ENCODE data around the gene PGC. TPM values are rescaled to one million over a fixed set of nuclear protein-coding genes. Genes with fewer than 3 reads are reported as not detected.

PGC gene
- total and polyA plus RNA-seq, 9 donors = 0.53 to 0.94 (median 0.81) TPM; not detected in 6

GRCh38 chr6:41689171-41690008 lies 57.8 kb downstream of the PGC start:
- no peaks in the 10 kb centered on the region for H3K9me3 ChIP-seq
- H3K27ac ChIP-seq = no peak overlapping the region
- WGBS, 3 donors = 69 to 78% (median 72%) methylated on average over 9 of the region's 9 CpGs
- H3K4me3 ChIP-seq = no peak overlapping the region
- H3K36me3 ChIP-seq = no peaks in the 10 kb centered on the region
- intact Hi-C loops (cut with DNase I) = no loop called here
- H3K27me3 ChIP-seq = no peaks in the 10 kb centered on the region
- TF ChIP-seq EP300 (IDR thresholded peaks at IDR 0.05) (no peak), POLR2A (IDR thresholded peaks at IDR 0.05) (no peak), CTCF (IDR thresholded peaks at IDR 0.05) (no peak)
- H3K4me1 ChIP-seq (ENCODE audit: insufficient read depth) = no peaks in the 10 kb centered on the region
- peak in 2 of 5 donors; percentile 7 to 14 for DNase-seq

- peak in 2 of 5 donors; percentile 14 to 19 for DNase-seq
- no peaks in the 10 kb centered on the region for H3K36me3 ChIP-seq
- WGBS, 3 donors = 85 to 93% (median 91%) methylated on average over 5 of the region's 5 CpGs
- intact Hi-C loops (cut with DNase I) = no loop called here
- H3K27ac ChIP-seq = no peak overlapping the region
- H3K4me1 ChIP-seq (ENCODE audit: insufficient read depth) = no peaks in the 10 kb centered on the region
- H3K9me3 ChIP-seq = no peaks in the 10 kb centered on the region
- H3K27me3 ChIP-seq = no peaks in the 10 kb centered on the region
- H3K4me3 ChIP-seq = no peak overlapping the region
- TF ChIP-seq EP300 (IDR thresholded peaks at IDR 0.05) (no peak), POLR2A (IDR thresholded peaks at IDR 0.05) (no peak), CTCF (IDR thresholded peaks at IDR 0.05) (no peak)
Observed at GRCh38 chr6:41688256-41688965, 58.8 kb downstream of the PGC start.

- no peaks in the 10 kb centered on the region for H3K36me3 ChIP-seq
- no peak overlapping the region for H3K27ac ChIP-seq
- no peaks in the 10 kb centered on the region for H3K27me3 ChIP-seq
- intact Hi-C loops (cut with DNase I) = no loop called here
- peak in 1 of 5 donors; percentile 9 for DNase-seq
- no peaks in the 10 kb centered on the region for H3K4me1 ChIP-seq (ENCODE audit: insufficient read depth)
- 75 to 87% (median 87%) methylated on average over 9 of the region's 9 CpGs for WGBS, 3 donors
- TF ChIP-seq EP300 (IDR thresholded peaks at IDR 0.05) (no peak), CTCF (IDR thresholded peaks at IDR 0.05) (no peak), POLR2A (IDR thresholded peaks at IDR 0.05) (no peak)
- H3K9me3 ChIP-seq = no peaks in the 10 kb centered on the region
- no peak overlapping the region for H3K4me3 ChIP-seq
Observed at GRCh38 chr6:41687501-41688175, 59.6 kb downstream of the PGC start.

Small RNA genes within 50 kb of the gene (small RNA-seq; reads per million reads assigned to genes)
- gene AL365205.2 = not detected
- not detected for gene AL365205.3

Other genes starting within 250 kb of the PGC start
- gene FOXP4, start 201.0 kb downstream of the PGC start, total RNA-seq = 10 to 100 TPM in 5 of 7 donors, 1 to 10 TPM in 2; 4.8 to 37.4 (median 22.3) TPM
- gene FOXP4, start 201.0 kb downstream of the PGC start, polyA plus RNA-seq = 10 to 100 TPM in 1 of 2 donors, 1 to 10 TPM in 1; 2.3 to 13.3 TPM
- 10 to 100 TPM in 5 of 7 donors, 1 to 10 TPM in 2; 7.4 to 24.4 (median 20.4) TPM for gene MDFI, start 108.9 kb downstream of the PGC start, total RNA-seq
- gene MDFI, start 108.9 kb downstream of the PGC start, polyA plus RNA-seq = 10 to 100 TPM in 1 of 2 donors, 1 to 10 TPM in 1; 3.8 to 24.0 TPM
- gene TFEB, start 11.8 kb downstream of the PGC start, total RNA-seq = 10 to 100 TPM in 4 of 7 donors, 1 to 10 TPM in 3; 7.3 to 14.9 (median 10.3) TPM
- 1 to 10 TPM; 2.8 to 6.9 TPM for gene TFEB, start 11.8 kb downstream of the PGC start, polyA plus RNA-seq
- 1 to 10 TPM; 2.6 to 8.4 (median 6.2) TPM for gene FRS3, start 32.5 kb upstream of the PGC start, total RNA-seq
- 1 to 10 TPM in 1 of 2 donors, under 1 TPM in 1; 1.00 to 6.8 TPM for gene FRS3, start 32.5 kb upstream of the PGC start, polyA plus RNA-seq
- 1 to 10 TPM; 1.6 to 7.3 (median 3.7) TPM for gene PRICKLE4, start 33.4 kb upstream of the PGC start, total RNA-seq
- 1 to 10 TPM; 1.5 to 3.0 TPM for gene PRICKLE4, start 33.4 kb upstream of the PGC start, polyA plus RNA-seq
- gene TOMM6, start 40.3 kb upstream of the PGC start, total RNA-seq = 100 to 1,000 TPM; 105 to 167 (median 144) TPM
- gene TOMM6, start 40.3 kb upstream of the PGC start, polyA plus RNA-seq = 100 to 1,000 TPM; 210 to 244 TPM
- 1 to 10 TPM; 2.4 to 5.1 (median 4.7) TPM for gene USP49, start 148.0 kb upstream of the PGC start, total RNA-seq
- gene USP49, start 148.0 kb upstream of the PGC start, polyA plus RNA-seq = 1 to 10 TPM; 2.0 to 2.7 TPM
- gene MED20, start 173.7 kb upstream of the PGC start, total RNA-seq = 10 to 100 TPM in 5 of 7 donors, 1 to 10 TPM in 2; 8.4 to 20.0 (median 13.1) TPM
- gene MED20, start 173.7 kb upstream of the PGC start, polyA plus RNA-seq = 10 to 100 TPM in 1 of 2 donors, 1 to 10 TPM in 1; 7.2 to 15.1 TPM
- gene BYSL, start 174.1 kb upstream of the PGC start, total RNA-seq = 10 to 100 TPM in 5 of 7 donors, 1 to 10 TPM in 2; 4.8 to 29.2 (median 14.8) TPM
- 1 to 10 TPM; 8.5 TPM for gene BYSL, start 174.1 kb upstream of the PGC start, polyA plus RNA-seq
- gene CCND3, start 194.4 kb upstream of the PGC start, total RNA-seq = 100 to 1,000 TPM in 1 of 7 donors, 10 to 100 TPM in 6; 22.7 to 217 (median 58.4) TPM
- gene CCND3, start 194.4 kb upstream of the PGC start, polyA plus RNA-seq = 10 to 100 TPM; 23.9 to 52.8 TPM

Data from ovary (tissue), 9 donors.